Hepatocyte (in vitro differentiated cells): ENCODE measurements around the gene NDUFA8. TPM values are rescaled to one million over a fixed set of nuclear protein-coding genes. Genes with fewer than 3 reads are reported as not detected.

ENCODE experiments used
- DNase-seq: peaks from one replicate; pipeline ENCODE4 v3.0.0-alpha.2; 2016; ENCODE audit warnings: low spot score
- H2AFZ ChIP-seq: fragments of 200-600 bp; sonication (generic); 2 replicates; pipeline ENCODE4 v1.6.0; 2016; ENCODE audit warnings: antibody characterized with exemption, mild to moderate bottlenecking
- H3K27ac ChIP-seq: fragments of 200-600 bp; sonication (generic); 2 replicates; pipeline ENCODE4 v1.5.1; 2016; ENCODE audit warnings: mild to moderate bottlenecking
- H3K27me3 ChIP-seq: fragments of 200-600 bp; sonication (generic); 2 replicates; pipeline ENCODE4 v1.6.1; 2016
- H3K36me3 ChIP-seq: fragments of 200-600 bp; sonication (generic); replicated peaks from 2 replicates; pipeline ENCODE4 v1.5.1; 2016; ENCODE audit warnings: low read depth; ENCODE audit not compliant: insufficient read depth
- H3K4me1 ChIP-seq: fragments of 200-600 bp; sonication (generic); 2 replicates; pipeline ENCODE4 v1.5.1; 2016; ENCODE audit warnings: mild to moderate bottlenecking, moderate library complexity; ENCODE audit not compliant: insufficient read depth
- H3K4me2 ChIP-seq: fragments of 200-600 bp; sonication (generic); 2 replicates; pipeline ENCODE4 v1.6.0; 2016
- H3K4me3 ChIP-seq: fragments of 200-600 bp; sonication (generic); 2 replicates; pipeline ENCODE4 v1.5.1; 2016; ENCODE audit warnings: mild to moderate bottlenecking
- H3K79me2 ChIP-seq: fragments of 200-600 bp; sonication (generic); 2 replicates; pipeline ENCODE4 v1.6.0; 2017; ENCODE audit warnings: mild to moderate bottlenecking
- H3K9me2 ChIP-seq: fragments of 200-600 bp; sonication (generic); replicated peaks from 2 replicates; pipeline ENCODE4 v1.6.0; 2017; ENCODE audit warnings: mild to moderate bottlenecking; ENCODE audit not compliant: insufficient read depth
- H3K9me3 ChIP-seq: fragments of 200-600 bp; sonication (generic); 2 replicates; pipeline ENCODE4 v1.5.1; 2016; ENCODE audit warnings: low read depth, mild to moderate bottlenecking
- H4K20me1 ChIP-seq: fragments of 200-600 bp; sonication (generic); 2 replicates; pipeline ENCODE4 v1.6.0; 2016; ENCODE audit warnings: mild to moderate bottlenecking; ENCODE audit not compliant: insufficient read depth, poor library complexity, severe bottlenecking
- EZH2 ChIP-seq: fragments of 200-600 bp; sonication (generic); IDR thresholded peaks from 2 replicates; pipeline ENCODE4 v1.6.1; 2016; ENCODE audit warnings: antibody characterized with exemption, mild to moderate bottlenecking, borderline replicate concordance
- EZH2phosphoT487 ChIP-seq: fragments of 200-600 bp; sonication (generic); IDR thresholded peaks from one replicate; pipeline ENCODE4 v1.6.1; 2018; ENCODE audit warnings: antibody characterized with exemption, mild to moderate bottlenecking, low read depth, moderate library complexity; ENCODE audit not compliant: unreplicated experiment, severe bottlenecking
- WGBS: methylation state at CpG from one replicate; pipeline ENCODE4 v1.1.6; 2016; ENCODE audit warnings: low lambda C conversion rate; ENCODE audit errors: missing lambda C conversion rate; 5-methylcytosine and 5-hydroxymethylcytosine counted together
- polyA plus RNA-seq: library from polyadenylated mRNA; unstranded; fragments of >200 nt; fragmentation: Nextera tagmentation; extraction: Ambion mirVana; gene quantifications from 2 replicates; pipeline ENCODE4 v1.2.1, GENCODE V29; 2016
- total RNA-seq: library from RNA; depleted of rRNA; stranded (reverse); fragments of >200 nt; gene quantifications from 2 replicates; pipeline ENCODE4 v1.2.3, GENCODE V29; 2014
- TF ChIP-seq, protein P1 (sequence below): fragments of 200-600 bp; sonication (generic); IDR thresholded peaks from 2 replicates; pipeline ENCODE4 v1.5.1; 2016; ENCODE audit warnings: antibody characterized with exemption, mild to moderate bottlenecking; ENCODE audit not compliant: poor library complexity

The NDUFA8 gene
- total and polyA plus RNA-seq, 2 experiments from 2014 or later = 46.4 to 113 TPM

DNA sequence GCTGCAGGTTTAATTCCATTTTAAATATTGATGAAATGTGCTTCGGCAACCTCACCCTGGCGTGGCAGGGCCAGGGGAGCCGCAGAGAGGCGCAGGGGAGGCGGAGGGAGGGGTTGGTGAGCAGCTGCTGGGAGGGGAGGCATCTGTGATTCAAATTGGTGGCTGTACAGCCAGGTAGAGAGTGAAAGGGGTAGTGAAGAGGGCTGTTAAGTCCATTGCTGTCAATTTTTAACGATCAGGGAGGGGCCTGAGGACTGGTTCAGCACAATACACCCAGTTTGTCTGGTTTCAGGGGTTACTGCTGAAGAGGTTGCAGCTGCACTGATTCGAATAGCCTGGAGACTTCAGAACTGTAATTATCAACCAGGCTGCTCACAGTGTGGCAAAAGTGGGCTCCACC lies 37.8 kb upstream of the NDUFA8 start:
- WGBS = 51% methylated on average over 7 of the region's 7 CpGs
- H3K9me3 ChIP-seq = no peaks in the 10 kb centered on the region
- no peak overlapping the region for H3K4me2 ChIP-seq

DNA sequence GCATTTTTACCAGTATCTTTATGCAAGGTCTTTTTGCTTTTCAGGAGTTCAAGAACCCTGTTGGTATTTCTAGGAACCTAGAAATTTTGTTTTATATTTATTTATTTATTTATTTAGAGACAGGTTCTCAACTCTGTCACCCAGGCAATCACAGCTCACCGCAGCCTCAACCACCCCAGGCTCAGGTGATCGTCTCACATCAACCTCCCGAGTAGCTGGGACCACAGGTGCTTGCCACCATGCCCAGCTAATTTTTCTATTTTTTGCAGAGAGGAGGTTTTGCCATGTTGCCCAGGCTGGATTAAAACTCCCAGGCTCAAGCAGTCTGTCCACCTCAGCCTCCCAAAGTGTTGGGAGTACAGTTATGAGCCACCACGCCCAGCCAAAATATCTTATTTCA lies 36.3 kb upstream of the NDUFA8 start:
- DNase-seq = no peak
- Histone ChIP-seq H3K27ac (no peak overlapping the region), H3K4me2 (no peak overlapping the region), H3K27me3 (no peaks in the 10 kb centered on the region), H4K20me1 (no peaks in the 10 kb centered on the region), H3K79me2 (no peaks in the 10 kb centered on the region), H3K36me3 (no peaks in the 10 kb centered on the region), H3K4me3 (no peak overlapping the region), H2AFZ (no peak overlapping the region), H3K4me1 (no peaks in the 10 kb centered on the region), H3K9me2 (no peaks in the 10 kb centered on the region), H3K9me3 (no peaks in the 10 kb centered on the region)
- no peak for TF ChIP-seq EZH2
- TF ChIP-seq, protein P1, sequence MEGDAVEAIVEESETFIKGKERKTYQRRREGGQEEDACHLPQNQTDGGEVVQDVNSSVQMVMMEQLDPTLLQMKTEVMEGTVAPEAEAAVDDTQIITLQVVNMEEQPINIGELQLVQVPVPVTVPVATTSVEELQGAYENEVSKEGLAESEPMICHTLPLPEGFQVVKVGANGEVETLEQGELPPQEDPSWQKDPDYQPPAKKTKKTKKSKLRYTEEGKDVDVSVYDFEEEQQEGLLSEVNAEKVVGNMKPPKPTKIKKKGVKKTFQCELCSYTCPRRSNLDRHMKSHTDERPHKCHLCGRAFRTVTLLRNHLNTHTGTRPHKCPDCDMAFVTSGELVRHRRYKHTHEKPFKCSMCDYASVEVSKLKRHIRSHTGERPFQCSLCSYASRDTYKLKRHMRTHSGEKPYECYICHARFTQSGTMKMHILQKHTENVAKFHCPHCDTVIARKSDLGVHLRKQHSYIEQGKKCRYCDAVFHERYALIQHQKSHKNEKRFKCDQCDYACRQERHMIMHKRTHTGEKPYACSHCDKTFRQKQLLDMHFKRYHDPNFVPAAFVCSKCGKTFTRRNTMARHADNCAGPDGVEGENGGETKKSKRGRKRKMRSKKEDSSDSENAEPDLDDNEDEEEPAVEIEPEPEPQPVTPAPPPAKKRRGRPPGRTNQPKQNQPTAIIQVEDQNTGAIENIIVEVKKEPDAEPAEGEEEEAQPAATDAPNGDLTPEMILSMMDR = no peak
- no peak for TF ChIP-seq EZH2phosphoT487
- 89% methylated on average over 4 of the region's 4 CpGs for WGBS

More for the DNA sequence above, 37.8 kb upstream of the NDUFA8 start:
- H3K36me3 ChIP-seq = no peaks in the 10 kb centered on the region
- TF ChIP-seq EZH2 (no peak), EZH2phosphoT487 (no peak)
- TF ChIP-seq, protein P1 = no peak
- H3K27me3 ChIP-seq = no peaks in the 10 kb centered on the region
- no peaks in the 10 kb centered on the region for H4K20me1 ChIP-seq
- no peaks in the 10 kb centered on the region for H3K79me2 ChIP-seq
- H3K4me3 ChIP-seq = no peak overlapping the region
- no peaks in the 10 kb centered on the region for H3K4me1 ChIP-seq
- DNase-seq = no peak
- H3K9me2 ChIP-seq = no peaks in the 10 kb centered on the region
- no peak overlapping the region for H3K27ac ChIP-seq
- no peak overlapping the region for H2AFZ ChIP-seq

DNA sequence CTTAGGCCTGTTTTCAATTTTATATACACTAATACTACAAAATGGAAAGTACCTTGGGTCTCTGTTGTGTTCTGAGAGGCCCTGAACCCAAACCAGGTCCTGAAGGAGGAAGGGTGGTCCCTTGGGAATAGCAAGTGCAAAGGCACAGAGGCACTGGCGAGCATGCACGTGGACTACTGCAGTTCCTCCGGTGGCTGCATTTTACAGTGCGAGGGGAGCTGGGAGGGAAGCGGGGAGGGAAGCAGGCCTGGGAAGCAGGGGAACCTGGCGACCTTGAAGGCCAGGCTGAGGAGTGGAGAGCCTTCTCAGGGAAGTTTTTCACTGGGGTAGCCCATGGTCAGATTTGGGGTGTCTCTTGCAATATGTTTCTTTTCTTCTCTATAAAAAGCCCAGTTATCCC lies 34.1 kb upstream of the NDUFA8 start:
- H2AFZ ChIP-seq = no peak overlapping the region
- H3K4me1 ChIP-seq = no peaks in the 10 kb centered on the region
- TF ChIP-seq EZH2 = no peak
- TF ChIP-seq EZH2phosphoT487 = no peak
- TF ChIP-seq, protein P1 = no peak
- H3K27ac ChIP-seq = no peak overlapping the region
- no peaks in the 10 kb centered on the region for H3K27me3 ChIP-seq
- H4K20me1 ChIP-seq = no peaks in the 10 kb centered on the region
- no peak overlapping the region for H3K4me3 ChIP-seq
- DNase-seq = no peak
- H3K9me3 ChIP-seq = no peaks in the 10 kb centered on the region
- WGBS = 77% methylated on average over 6 of the region's 6 CpGs
- no peak overlapping the region for H3K4me2 ChIP-seq
- no peaks in the 10 kb centered on the region for H3K36me3 ChIP-seq
- no peaks in the 10 kb centered on the region for H3K79me2 ChIP-seq
- H3K9me2 ChIP-seq = no peaks in the 10 kb centered on the region

DNA sequence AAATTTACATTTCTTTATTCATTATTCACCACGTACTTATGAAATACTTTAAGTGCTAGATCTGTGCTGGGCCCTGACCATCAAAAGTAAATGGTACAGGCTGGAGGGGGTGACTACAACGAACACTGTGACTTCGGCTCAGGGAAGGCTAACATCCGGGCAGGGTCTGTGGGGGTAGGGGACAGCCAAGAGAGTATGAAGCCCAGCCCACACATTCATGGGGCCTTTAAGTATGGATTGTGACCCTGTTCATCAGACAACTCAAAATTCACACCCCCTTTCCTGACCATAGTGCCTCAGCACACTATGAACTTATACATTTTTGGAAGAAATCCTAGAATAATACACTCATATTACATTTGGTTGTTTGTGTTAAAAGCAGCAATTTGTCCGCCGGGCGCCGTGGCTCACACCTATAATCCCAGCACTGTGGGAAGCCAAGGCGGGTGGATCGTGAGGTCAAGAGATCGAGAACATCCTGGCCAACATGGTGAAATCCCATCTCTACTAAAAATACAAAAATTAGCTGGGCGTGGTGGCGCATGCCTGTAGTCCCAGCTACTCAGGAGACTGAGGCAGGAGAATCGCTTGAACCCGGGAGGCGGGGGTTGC lies 33.4 kb upstream of the NDUFA8 start:
- no peak overlapping the region for H3K4me2 ChIP-seq
- no peaks in the 10 kb centered on the region for H3K4me1 ChIP-seq
- DNase-seq = no peak
- no peaks in the 10 kb centered on the region for H3K9me3 ChIP-seq
- no peaks in the 10 kb centered on the region for H3K9me2 ChIP-seq
- no peak overlapping the region for H2AFZ ChIP-seq
- no peaks in the 10 kb centered on the region for H3K79me2 ChIP-seq
- 78% methylated on average over 16 of the region's 16 CpGs for WGBS
- TF ChIP-seq EZH2phosphoT487 (no peak), EZH2 (no peak)
- TF ChIP-seq, protein P1 = no peak
- no peak overlapping the region for H3K27ac ChIP-seq
- no peaks in the 10 kb centered on the region for H3K36me3 ChIP-seq
- no peaks in the 10 kb centered on the region for H4K20me1 ChIP-seq
- H3K4me3 ChIP-seq = no peak overlapping the region
- no peaks in the 10 kb centered on the region for H3K27me3 ChIP-seq
